ENCODE results near the gene TTC7B. TPM values are rescaled to one million over a fixed set of nuclear protein-coding genes. Genes with fewer than 3 reads are reported as not detected.

Gene TTC7B
- total RNA-seq, 1 experiment from 2014 or later, result 40.9 TPM

DNA sequence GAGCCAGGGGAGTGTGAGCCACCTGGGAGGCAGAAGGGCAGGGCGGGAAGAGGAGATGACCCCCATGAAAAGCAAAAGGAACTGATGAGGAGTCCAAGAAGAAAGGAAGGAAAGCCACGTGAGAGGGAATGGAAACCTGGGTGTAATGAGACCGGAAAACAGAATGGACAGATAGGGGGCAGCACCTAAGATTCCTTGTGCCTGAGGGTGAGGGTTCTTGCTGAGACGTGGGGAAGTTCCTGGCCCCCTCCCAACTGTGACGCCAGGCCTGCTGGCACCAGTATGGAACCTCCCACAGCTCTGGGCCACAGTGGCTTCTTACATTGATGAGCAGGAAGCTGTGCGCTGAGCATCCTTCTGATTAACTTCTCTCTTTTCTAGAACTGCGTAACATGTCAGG lies 30.8 kb downstream of the TTC7B start:
- intact Hi-C loops (cut with micrococcal nuclease; ENCODE audit: unreplicated experiment), result no loop called here

DNA sequence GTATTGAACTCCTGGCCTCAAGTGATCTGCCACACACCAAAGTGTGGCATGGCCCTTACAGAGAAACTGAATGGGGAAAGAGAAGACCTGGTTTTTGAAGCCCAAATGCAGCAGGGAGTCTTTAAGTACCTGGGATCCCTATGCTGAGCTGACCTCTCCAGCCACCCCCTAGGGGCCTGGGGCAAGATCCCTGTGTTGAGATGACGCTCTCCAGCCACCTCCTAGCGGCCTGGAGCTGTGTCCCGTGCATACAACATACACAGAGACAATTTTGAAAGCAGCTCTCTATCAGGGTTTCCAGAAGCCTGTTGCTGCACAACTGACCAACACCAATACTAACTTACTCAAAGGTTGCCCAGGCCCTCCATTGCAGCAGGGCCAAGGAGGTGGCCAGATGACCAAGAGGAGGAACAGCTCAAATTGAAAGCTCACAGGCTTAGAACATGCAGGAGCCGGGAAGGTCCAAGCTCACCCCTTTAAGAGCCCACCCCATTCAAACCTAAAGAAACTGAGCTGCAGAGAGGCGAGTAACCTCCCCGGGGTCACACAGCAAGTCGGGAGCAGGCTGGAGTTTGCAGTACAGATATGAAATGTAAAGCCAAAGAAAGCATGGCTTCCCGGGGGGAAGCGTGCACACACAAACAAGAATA lies 31.5 kb downstream of the TTC7B start:
- TF ChIP-seq, protein P1, sequence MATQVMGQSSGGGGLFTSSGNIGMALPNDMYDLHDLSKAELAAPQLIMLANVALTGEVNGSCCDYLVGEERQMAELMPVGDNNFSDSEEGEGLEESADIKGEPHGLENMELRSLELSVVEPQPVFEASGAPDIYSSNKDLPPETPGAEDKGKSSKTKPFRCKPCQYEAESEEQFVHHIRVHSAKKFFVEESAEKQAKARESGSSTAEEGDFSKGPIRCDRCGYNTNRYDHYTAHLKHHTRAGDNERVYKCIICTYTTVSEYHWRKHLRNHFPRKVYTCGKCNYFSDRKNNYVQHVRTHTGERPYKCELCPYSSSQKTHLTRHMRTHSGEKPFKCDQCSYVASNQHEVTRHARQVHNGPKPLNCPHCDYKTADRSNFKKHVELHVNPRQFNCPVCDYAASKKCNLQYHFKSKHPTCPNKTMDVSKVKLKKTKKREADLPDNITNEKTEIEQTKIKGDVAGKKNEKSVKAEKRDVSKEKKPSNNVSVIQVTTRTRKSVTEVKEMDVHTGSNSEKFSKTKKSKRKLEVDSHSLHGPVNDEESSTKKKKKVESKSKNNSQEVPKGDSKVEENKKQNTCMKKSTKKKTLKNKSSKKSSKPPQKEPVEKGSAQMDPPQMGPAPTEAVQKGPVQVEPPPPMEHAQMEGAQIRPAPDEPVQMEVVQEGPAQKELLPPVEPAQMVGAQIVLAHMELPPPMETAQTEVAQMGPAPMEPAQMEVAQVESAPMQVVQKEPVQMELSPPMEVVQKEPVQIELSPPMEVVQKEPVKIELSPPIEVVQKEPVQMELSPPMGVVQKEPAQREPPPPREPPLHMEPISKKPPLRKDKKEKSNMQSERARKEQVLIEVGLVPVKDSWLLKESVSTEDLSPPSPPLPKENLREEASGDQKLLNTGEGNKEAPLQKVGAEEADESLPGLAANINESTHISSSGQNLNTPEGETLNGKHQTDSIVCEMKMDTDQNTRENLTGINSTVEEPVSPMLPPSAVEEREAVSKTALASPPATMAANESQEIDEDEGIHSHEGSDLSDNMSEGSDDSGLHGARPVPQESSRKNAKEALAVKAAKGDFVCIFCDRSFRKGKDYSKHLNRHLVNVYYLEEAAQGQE (IDR thresholded peaks at IDR 0.05; ENCODE audit: insufficient read depth in 1 of 2, low read depth in 2 of 2, low read length in 1 of 2), result no peak
- TF ChIP-seq TCF7L2 (IDR thresholded peaks at IDR 0.05; ENCODE audit: low read depth, low read length), result no peak
- no peak for TF ChIP-seq SIN3A (IDR thresholded peaks at IDR 0.05; ENCODE audit: borderline replicate concordance, insufficient read depth, low read depth, low read length)
- TF ChIP-seq, protein P2, sequence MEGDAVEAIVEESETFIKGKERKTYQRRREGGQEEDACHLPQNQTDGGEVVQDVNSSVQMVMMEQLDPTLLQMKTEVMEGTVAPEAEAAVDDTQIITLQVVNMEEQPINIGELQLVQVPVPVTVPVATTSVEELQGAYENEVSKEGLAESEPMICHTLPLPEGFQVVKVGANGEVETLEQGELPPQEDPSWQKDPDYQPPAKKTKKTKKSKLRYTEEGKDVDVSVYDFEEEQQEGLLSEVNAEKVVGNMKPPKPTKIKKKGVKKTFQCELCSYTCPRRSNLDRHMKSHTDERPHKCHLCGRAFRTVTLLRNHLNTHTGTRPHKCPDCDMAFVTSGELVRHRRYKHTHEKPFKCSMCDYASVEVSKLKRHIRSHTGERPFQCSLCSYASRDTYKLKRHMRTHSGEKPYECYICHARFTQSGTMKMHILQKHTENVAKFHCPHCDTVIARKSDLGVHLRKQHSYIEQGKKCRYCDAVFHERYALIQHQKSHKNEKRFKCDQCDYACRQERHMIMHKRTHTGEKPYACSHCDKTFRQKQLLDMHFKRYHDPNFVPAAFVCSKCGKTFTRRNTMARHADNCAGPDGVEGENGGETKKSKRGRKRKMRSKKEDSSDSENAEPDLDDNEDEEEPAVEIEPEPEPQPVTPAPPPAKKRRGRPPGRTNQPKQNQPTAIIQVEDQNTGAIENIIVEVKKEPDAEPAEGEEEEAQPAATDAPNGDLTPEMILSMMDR (IDR thresholded peaks at IDR 0.05), result no peak
- no peak for TF ChIP-seq POLR2AphosphoS5 (IDR thresholded peaks at IDR 0.05; ENCODE audit: low read depth, low read length)
- DNase-seq (ENCODE audit: low read depth, low spot score), result no peak
- Histone ChIP-seq H3K9me3 (ENCODE audit: control insufficient read depth, insufficient read depth, low read depth, low read length) (no peaks in the 10 kb centered on the region), H3K27me3 (ENCODE audit: control insufficient read depth, insufficient read depth, low read length) (no peaks in the 10 kb centered on the region), H3K4me3 (ENCODE audit: low read depth in 2 of 2, low read length in 2 of 2) (no peak overlapping the region), H3K4me1 (ENCODE audit: control insufficient read depth, insufficient read depth, low read length) (no peaks in the 10 kb centered on the region), H3K27ac (ENCODE audit: low read length) (no peak overlapping the region), H3K36me3 (ENCODE audit: control insufficient read depth, insufficient read depth, low read length) (no peaks in the 10 kb centered on the region)
- CTCF ChIA-PET, result interaction anchor here (0.7 kb wide), 1 partner anchor 9 kb away, joined by 4 read pairs; no protein-coding TSS in a partner anchor
- no peak for ATAC-seq
- BruUV-seq (replicated peaks), result no TSS peak
- in situ Hi-C loops (cut with HindIII; ENCODE audit: low pct_unique_long_range_greater_than_20kb, low sequenced_read_pairs) (no loop called here), intact Hi-C loops (cut with micrococcal nuclease; ENCODE audit: unreplicated experiment) (no loop called here)
- POLR2A ChIA-PET, result no interaction called here

More for the DNA sequence above, 30.8 kb downstream of the TTC7B start:
- H3K4me1 ChIP-seq (ENCODE audit: control insufficient read depth, insufficient read depth, low read length), result no peaks in the 10 kb centered on the region
- H3K27me3 ChIP-seq (ENCODE audit: control insufficient read depth, insufficient read depth, low read length), result no peaks in the 10 kb centered on the region
- no peaks in the 10 kb centered on the region for H3K36me3 ChIP-seq (ENCODE audit: control insufficient read depth, insufficient read depth, low read length)
- no TSS peak for BruUV-seq (replicated peaks)
- no peak overlapping the region for H3K27ac ChIP-seq (ENCODE audit: low read length)
- CTCF ChIA-PET, result no interaction called here
- ATAC-seq (no peak), DNase-seq (ENCODE audit: low read depth, low spot score) (no peak)
- POLR2A ChIA-PET, result no interaction called here
- in situ Hi-C loops (cut with HindIII; ENCODE audit: low pct_unique_long_range_greater_than_20kb, low sequenced_read_pairs), result no loop called here
- no peak overlapping the region for H3K4me3 ChIP-seq (ENCODE audit: low read depth in 2 of 2, low read length in 2 of 2)
- no peaks in the 10 kb centered on the region for H3K9me3 ChIP-seq (ENCODE audit: control insufficient read depth, insufficient read depth, low read depth, low read length)
- TF ChIP-seq, protein P2 (IDR thresholded peaks at IDR 0.05), result no peak
- no peak for TF ChIP-seq SIN3A (IDR thresholded peaks at IDR 0.05; ENCODE audit: borderline replicate concordance, insufficient read depth, low read depth, low read length)
- TF ChIP-seq, protein P1 (IDR thresholded peaks at IDR 0.05; ENCODE audit: insufficient read depth in 1 of 2, low read depth in 2 of 2, low read length in 1 of 2), result no peak
- no peak for TF ChIP-seq TCF7L2 (IDR thresholded peaks at IDR 0.05; ENCODE audit: low read depth, low read length)
- TF ChIP-seq POLR2AphosphoS5 (IDR thresholded peaks at IDR 0.05; ENCODE audit: low read depth, low read length), result no peak
